Activated CD8-positive, alpha-beta memory T cell treated with anti-CD3 and anti-CD28 coated beads for 24 hours (primary cell): ENCODE measurements around the gene PRSS58.

Experiments used
- DNase-seq: peaks from one replicate; pipeline ENCODE4 v3.0.0-alpha.2; 2020

PRSS58 gene

GRCh38 chr7:142257958-142258357, at the start of gene PRSS58:
PRSS58 (minus strand) TSS chr7:142258058; CDS start chr7:142257707, 351 bp downstream.
- DNase-seq = no peak

GRCh38 chr7:142307246-142307900, 49.5 kb upstream of the PRSS58 start:
- DNase-seq = no peak

- no peak for DNase-seq
These were observed 45.8 kb upstream of the PRSS58 start for GRCh38 chr7:142303650-142304049.

GRCh38 chr7:142301923-142302550, 44.2 kb upstream of the PRSS58 start:
- DNase-seq = no peak

- no peak for DNase-seq
These were observed 43.4 kb upstream of the PRSS58 start for GRCh38 chr7:142301299-142301698.

GRCh38 chr7:142300689-142301088, 42.8 kb upstream of the PRSS58 start:
- peak; percentile 64 for DNase-seq

GRCh38 chr7:142299237-142299781, 41.5 kb upstream of the PRSS58 start:
- no peak for DNase-seq

GRCh38 chr7:142298627-142299026, 40.8 kb upstream of the PRSS58 start:
- no peak for DNase-seq

- DNase-seq = no peak
These were observed 40.2 kb upstream of the PRSS58 start for GRCh38 chr7:142298009-142298408.

GRCh38 chr7:142280263-142280662, 22.4 kb upstream of the PRSS58 start:
- no peak for DNase-seq

GRCh38 chr7:142279601-142280000, 21.7 kb upstream of the PRSS58 start:
- DNase-seq = no peak

- no peak for DNase-seq
These were observed 17.2 kb upstream of the PRSS58 start for GRCh38 chr7:142275028-142275427.

GRCh38 chr7:142272841-142273240, 15.0 kb upstream of the PRSS58 start:
- DNase-seq = no peak

GRCh38 chr7:142263598-142264380, 5.9 kb upstream of the PRSS58 start:
- DNase-seq = no peak

GRCh38 chr7:142250705-142251104, 7.2 kb downstream of the PRSS58 start:
- DNase-seq = no peak

GRCh38 chr7:142249918-142250317, 7.9 kb downstream of the PRSS58 start:
- DNase-seq = no peak

GRCh38 chr7:142248166-142249160, 9.4 kb downstream of the PRSS58 start:
- DNase-seq = no peak

- no peak for DNase-seq
These were observed 14.0 kb downstream of the PRSS58 start for GRCh38 chr7:142243823-142244222.

GRCh38 chr7:142240546-142240945, 17.3 kb downstream of the PRSS58 start:
- no peak for DNase-seq

- no peak for DNase-seq
These were observed 26.1 kb downstream of the PRSS58 start for GRCh38 chr7:142231716-142232115.

- DNase-seq = no peak
These were observed 29.2 kb downstream of the PRSS58 start for GRCh38 chr7:142228537-142229104.
